NCI-H2227 treated with DMSO at 0.1 percent for 48 hours (cell line): Measurements from ENCODE around the gene KIDINS220.
"Not testable (repeated sequence)": the region's sequence is repeated elsewhere in the genome, so short reads cannot be mapped to it uniquely, and the experiment has no call there.

Experiments used
- DNase-seq: peaks from one replicate; lab custom pipeline; 2025; lab: John Stamatoyannopoulos, UW

The KIDINS220 gene

GRCh38 chr2:8754106-8754776 is 83.2 kb downstream of the KIDINS220 start:
- peak; percentile 42 for DNase-seq

- DNase-seq = no peak
These were observed 83.8 kb downstream of the KIDINS220 start for GRCh38 chr2:8753609-8754008.

- DNase-seq = no peak
These were observed 85.0 kb downstream of the KIDINS220 start for GRCh38 chr2:8752385-8752784.

GRCh38 chr2:8750221-8750620 is 87.2 kb downstream of the KIDINS220 start:
- no peak for DNase-seq

GRCh38 chr2:8743261-8743660 is 94.2 kb downstream of the KIDINS220 start:
- DNase-seq = no peak

- DNase-seq = no peak
These were observed 97.3 kb downstream of the KIDINS220 start for GRCh38 chr2:8740136-8740535.

- no peak for DNase-seq
These were observed 99.7 kb downstream of the KIDINS220 start for GRCh38 chr2:8737571-8738175.

- no peak for DNase-seq
These were observed 104.8 kb downstream of the KIDINS220 start for GRCh38 chr2:8732601-8733000.

- no peak for DNase-seq
These were observed 107.5 kb downstream of the KIDINS220 start for GRCh38 chr2:8729939-8730338.

- DNase-seq = not testable (repeated sequence)
These were observed 108.3 kb downstream of the KIDINS220 start for GRCh38 chr2:8729101-8729500.

GRCh38 chr2:8728305-8729015 is 109.0 kb downstream of the KIDINS220 start:
- no peak for DNase-seq

- DNase-seq = no peak
These were observed 111.6 kb downstream of the KIDINS220 start for GRCh38 chr2:8725838-8726237.

- no peak for DNase-seq
These were observed 114.4 kb downstream of the KIDINS220 start for GRCh38 chr2:8722986-8723385.

GRCh38 chr2:8721410-8721809 is 116.0 kb downstream of the KIDINS220 start:
- DNase-seq = no peak

GRCh38 chr2:8720741-8721140 is 116.7 kb downstream of the KIDINS220 start:
- no peak for DNase-seq

- no peak for DNase-seq
These were observed 117.9 kb downstream of the KIDINS220 start for GRCh38 chr2:8719528-8719927.

- no peak for DNase-seq
These were observed 122.4 kb downstream of the KIDINS220 start for GRCh38 chr2:8714971-8715370.

- no peak for DNase-seq
These were observed 123.1 kb downstream of the KIDINS220 start for GRCh38 chr2:8714283-8714682.

- DNase-seq = no peak
These were observed 126.5 kb downstream of the KIDINS220 start for GRCh38 chr2:8710951-8711350.

- DNase-seq = no peak
These were observed 127.8 kb downstream of the KIDINS220 start for GRCh38 chr2:8709611-8710010.

- DNase-seq = no peak
These were observed 132.5 kb downstream of the KIDINS220 start for GRCh38 chr2:8704906-8705305.

- DNase-seq = no peak
These were observed 135.6 kb downstream of the KIDINS220 start for GRCh38 chr2:8701681-8702379.

- no peak for DNase-seq
These were observed 137.6 kb downstream of the KIDINS220 start for GRCh38 chr2:8699839-8700238.
